ENCODE data around the gene KSR2.

KSR2 gene

GRCh38 chr12:117403586-117404139 lies 565.1 kb downstream of the KSR2 start:
- TF ChIP-seq CTCF (IDR thresholded peaks at IDR 0.05; ENCODE audit: low read depth, low read length, poor library complexity, severe bottlenecking) = no peak
- TF ChIP-seq EZH2phosphoT487 (IDR thresholded peaks at IDR 0.05; ENCODE audit: borderline replicate concordance, low read length) = no peak
- Histone ChIP-seq H3K79me2 (ENCODE audit: control insufficient read depth, low read length) (no peaks in the 10 kb centered on the region), H3K9me2 (replicated peaks; ENCODE audit: control insufficient read depth, low read length) (no peaks in the 10 kb centered on the region), H3K4me2 (ENCODE audit: low read length) (no peak overlapping the region), H3K27ac (ENCODE audit: low read depth, low read length) (no peak overlapping the region), H4K20me1 (ENCODE audit: control insufficient read depth, insufficient read depth, low read depth, low read length) (no peaks in the 10 kb centered on the region), H3K4me3 (ENCODE audit: low read length) (no peak overlapping the region), H3F3A (ENCODE audit: control insufficient read depth, insufficient read depth) (no peaks in the 10 kb centered on the region), H3K9me3 (ENCODE audit: control insufficient read depth, insufficient read depth, low read length) (no peaks in the 10 kb centered on the region), H3K4me1 (ENCODE audit: control insufficient read depth, low read length) (no peaks in the 10 kb centered on the region), H3K27me3 (ENCODE audit: control insufficient read depth, low read length) (no peaks in the 10 kb centered on the region), H3K36me3 (ENCODE audit: control insufficient read depth, low read length) (no peaks in the 10 kb centered on the region)
